GM18861 (cell line): Measurements from ENCODE around the gene AOC2.
"Not testable (repeated sequence)": the region's sequence is repeated elsewhere in the genome, so short reads cannot be mapped to it uniquely, and the experiment has no call there.

Experiments
- ATAC-seq: cut with Tn5 transposase; IDR thresholded peaks from one replicate; pipeline ENCODE4 v1.9.1; 2021; ENCODE audit not compliant: unreplicated experiment

The AOC2 gene

DNA sequence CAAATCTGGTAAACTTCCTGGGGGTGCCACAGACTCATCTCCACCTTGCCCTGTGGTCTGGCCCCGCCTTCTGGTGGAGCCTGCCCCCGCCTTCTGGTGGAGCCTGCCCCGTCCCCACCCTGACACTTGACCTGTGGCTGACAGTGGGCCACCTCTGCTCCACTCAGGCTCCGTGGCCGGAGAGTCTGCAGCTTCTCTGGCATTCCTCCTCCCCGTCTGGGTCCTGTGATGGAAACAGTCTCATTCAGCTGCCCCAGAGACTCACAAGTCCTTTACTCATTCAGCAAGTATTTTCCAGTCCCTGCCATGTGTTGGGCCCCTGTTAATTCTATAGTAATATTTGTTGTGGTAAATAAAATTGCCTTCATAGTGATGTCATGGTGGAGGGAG lies 35.2 kb downstream of the AOC2 start:
- ATAC-seq, result no peak

DNA sequence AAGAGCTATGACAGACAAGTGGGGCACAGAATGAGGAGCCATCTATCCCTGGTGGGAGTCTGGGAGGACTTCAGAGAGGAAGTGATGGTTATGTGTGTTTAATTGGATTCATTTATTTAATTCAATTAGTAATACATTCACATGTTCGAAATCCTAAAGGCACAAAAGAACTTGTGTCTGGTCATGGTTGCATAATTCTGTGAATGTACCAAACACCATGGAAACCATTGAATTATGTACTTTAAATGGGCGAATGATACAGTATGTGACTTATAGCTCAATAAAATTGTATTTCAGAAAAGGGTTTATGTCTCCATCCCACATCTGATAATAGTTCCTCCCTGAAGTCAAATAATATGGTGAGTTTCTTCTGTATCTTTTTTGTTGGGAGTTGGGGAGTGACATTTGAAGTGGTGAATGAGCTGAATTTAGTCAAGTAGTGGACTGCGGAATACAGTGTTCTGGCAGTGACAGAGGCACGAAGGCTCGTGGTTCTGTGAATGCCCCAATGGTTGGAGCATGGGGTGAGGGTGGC lies 36.5 kb downstream of the AOC2 start:
- no peak for ATAC-seq

- not testable (repeated sequence) for ATAC-seq
Observed at GRCh38 chr17:42881706-42882105, 37.3 kb downstream of the AOC2 start.

GRCh38 chr17:42882166-42882565 lies 37.8 kb downstream of the AOC2 start:
- no peak for ATAC-seq

DNA sequence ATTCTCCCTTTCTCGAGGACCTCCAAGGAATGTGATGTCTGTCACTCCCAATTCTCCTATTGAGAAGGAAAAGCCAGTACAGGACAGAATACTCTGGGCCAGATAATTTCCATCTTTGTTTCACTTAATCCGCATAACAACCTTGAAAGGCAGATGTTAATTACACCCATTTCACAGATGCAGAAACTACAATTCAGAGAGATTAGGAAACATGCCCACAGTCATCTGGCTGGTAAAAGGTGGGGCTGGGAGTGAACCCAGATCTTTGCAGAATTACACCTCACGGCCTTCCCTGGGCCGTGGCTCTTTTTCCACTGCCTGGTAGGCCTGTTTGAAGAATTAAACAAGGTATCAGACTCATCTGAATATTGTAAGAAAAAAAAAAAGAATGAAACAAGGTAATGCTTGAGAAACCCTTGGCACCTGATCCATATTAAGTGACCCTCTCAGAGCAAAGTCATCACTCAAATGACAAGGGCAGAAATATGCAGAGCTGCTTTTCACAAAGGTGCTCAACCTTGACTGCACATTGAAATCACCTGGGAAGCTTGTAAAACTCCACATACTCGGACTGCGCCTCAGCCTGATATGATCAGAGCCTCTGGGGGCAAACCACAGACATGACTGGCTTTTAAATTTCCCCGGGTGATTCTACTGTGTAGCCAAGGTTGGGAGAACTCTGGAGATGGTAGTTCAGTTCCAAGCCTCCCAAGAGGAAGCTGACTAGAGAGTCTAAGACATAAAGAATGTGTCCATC lies 39.6 kb downstream of the AOC2 start:
- no peak for ATAC-seq

- not testable (repeated sequence) for ATAC-seq
Observed at GRCh38 chr17:42885806-42886205, 41.4 kb downstream of the AOC2 start.

GRCh38 chr17:42886283-42887176 lies 42.1 kb downstream of the AOC2 start:
- no peak for ATAC-seq

DNA sequence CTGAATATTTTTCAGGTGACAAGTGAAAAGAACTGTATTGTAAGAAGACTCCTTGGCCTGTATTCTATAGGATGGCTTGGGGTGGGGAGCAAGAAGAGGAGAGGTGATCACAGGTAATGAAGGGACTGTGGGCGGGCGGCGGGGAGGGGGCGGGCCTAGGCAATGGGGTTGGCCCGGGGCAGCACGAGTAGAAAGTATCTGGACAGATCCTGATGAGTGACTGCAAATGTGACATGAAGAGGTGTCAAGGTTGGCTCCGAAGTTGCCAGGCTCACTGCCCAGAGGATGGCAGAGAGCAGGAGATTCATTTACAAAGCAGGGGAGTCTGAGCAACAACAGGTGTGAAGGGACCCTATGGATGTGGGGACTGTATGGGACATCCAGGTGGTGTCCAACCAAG lies 45.4 kb downstream of the AOC2 start:
- no peak for ATAC-seq

DNA sequence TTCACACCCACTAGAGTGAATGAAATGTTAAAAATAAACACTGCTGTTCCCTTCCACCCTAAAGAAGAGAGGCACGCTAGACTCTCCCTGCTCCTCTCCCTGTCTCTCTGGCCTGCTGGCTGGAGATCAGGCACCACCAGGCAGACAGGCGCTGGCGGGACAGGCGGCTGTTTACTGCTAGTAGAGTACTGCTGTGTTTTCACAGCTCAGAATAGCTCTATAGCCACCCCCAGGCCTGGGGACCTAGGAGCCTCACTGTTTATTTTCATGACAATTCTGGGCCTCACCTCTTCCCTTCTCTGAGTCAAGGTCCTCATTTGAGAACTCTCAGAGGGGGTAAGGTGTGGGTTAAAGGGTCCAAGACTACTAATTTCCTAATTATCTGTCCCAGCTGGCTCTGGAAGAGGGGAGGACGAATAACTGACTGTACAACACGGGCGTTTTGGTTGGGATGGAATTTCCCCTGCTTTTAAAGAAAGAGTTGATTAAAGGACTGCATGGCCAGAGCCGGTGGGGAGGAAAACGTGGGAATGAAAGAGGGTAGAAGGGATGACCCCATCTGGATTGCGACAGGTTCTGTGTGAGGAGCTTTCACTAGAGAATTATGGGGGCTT lies 47.3 kb downstream of the AOC2 start:
- no peak for ATAC-seq

- ATAC-seq, result no peak
Observed at GRCh38 chr17:42893359-42893758, 49.0 kb downstream of the AOC2 start.

- ATAC-seq, result no peak
Observed at GRCh38 chr17:42894283-42895184, 50.2 kb downstream of the AOC2 start.

DNA sequence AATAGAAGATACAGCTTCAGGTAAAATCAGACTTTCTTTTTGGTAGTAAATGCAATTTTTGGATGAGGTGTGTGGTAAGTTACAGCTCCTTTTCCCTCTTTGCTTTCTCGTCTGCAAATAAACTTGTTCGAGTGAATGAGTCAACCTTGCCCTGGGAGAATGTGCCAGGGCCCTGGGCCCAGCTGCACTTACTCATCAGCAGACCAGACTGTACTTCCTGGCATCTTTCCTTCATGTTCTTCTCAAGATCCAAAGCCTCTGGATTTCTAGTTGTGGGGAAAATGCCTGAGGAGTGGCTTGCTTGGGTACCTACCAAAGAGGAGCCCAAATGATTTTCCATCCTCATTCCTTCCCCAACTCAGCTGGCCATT lies 50.8 kb downstream of the AOC2 start:
- ATAC-seq, result no peak

GRCh38 chr17:42898147-42898811 lies 53.9 kb downstream of the AOC2 start:
- no peak for ATAC-seq

DNA sequence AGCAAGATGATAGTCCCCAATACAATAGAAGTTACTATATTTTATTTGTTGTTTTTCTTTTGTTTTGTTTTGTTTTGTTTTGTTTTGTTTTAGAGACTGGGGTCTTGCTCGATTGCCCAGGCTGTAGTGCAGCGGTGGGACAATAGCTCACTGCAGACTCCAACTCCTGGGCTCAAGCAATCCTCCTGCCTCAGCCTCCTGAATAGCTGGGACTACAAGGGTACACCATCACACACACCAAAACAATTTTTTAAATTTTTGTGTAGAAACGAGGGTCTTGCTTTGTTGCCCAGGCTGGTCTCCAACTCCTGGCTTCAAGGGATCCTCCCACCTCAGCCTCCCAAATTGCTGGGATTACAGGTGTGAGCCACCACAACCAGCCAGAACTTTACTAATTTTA lies 55.6 kb downstream of the AOC2 start:
- not testable (repeated sequence) for ATAC-seq
